GM23338 (cell line): ENCODE measurements around the gene DHX29. TPM values are rescaled to one million over a fixed set of nuclear protein-coding genes. Genes with fewer than 3 reads are reported as not detected.

ENCODE experiments used
- ATAC-seq: fragments of 200-7000 bp; cut with Tn5 transposase; 3 replicates; pipeline ENCODE4 v1.9.1; 2020
- DNase-seq: peaks from one replicate; pipeline ENCODE4 v3.0.0-alpha.2; 2015; ENCODE audit warnings: low spot score
- H2AFZ ChIP-seq: fragments of 200-600 bp; sonication (generic); 2 replicates; pipeline ENCODE4 v1.8.0; 2016; ENCODE audit warnings: antibody characterized with exemption, mild to moderate bottlenecking, moderate library complexity
- H3F3A ChIP-seq: fragments of 200-600 bp; sonication (generic); replicated peaks from 2 replicates; pipeline ENCODE4 v1.8.0; 2017; ENCODE audit warnings: antibody characterized with exemption, mixed run types, low read depth
- H3K27ac ChIP-seq: fragments of 200-600 bp; sonication (generic); 2 replicates; pipeline ENCODE4 v1.6.1; 2016; ENCODE audit warnings: low read depth
- H3K27me3 ChIP-seq: fragments of 200-600 bp; sonication (generic); 2 replicates; pipeline ENCODE4 v1.8.0; 2016; ENCODE audit warnings: mild to moderate bottlenecking, mixed run types, moderate library complexity; ENCODE audit not compliant: insufficient read depth
- H3K36me3 ChIP-seq: fragments of 200-600 bp; sonication (generic); 2 replicates; pipeline ENCODE4 v1.8.0; 2016; ENCODE audit warnings: mild to moderate bottlenecking; ENCODE audit not compliant: insufficient read depth
- H3K4me1 ChIP-seq: fragments of 200-600 bp; sonication (generic); 2 replicates; pipeline ENCODE4 v1.8.0; 2016; ENCODE audit warnings: mild to moderate bottlenecking, moderate library complexity; ENCODE audit not compliant: insufficient read depth
- H3K4me2 ChIP-seq: fragments of 200-600 bp; sonication (generic); 2 replicates; pipeline ENCODE4 v1.7.1; 2017; ENCODE audit warnings: mixed run types
- H3K4me3 ChIP-seq: fragments of 200-600 bp; sonication (generic); 2 replicates; pipeline ENCODE4 v1.6.1; 2016; ENCODE audit warnings: mixed run types
- H3K79me2 ChIP-seq: fragments of 200-600 bp; sonication (generic); replicated peaks from 2 replicates; pipeline ENCODE4 v1.8.0; 2017; ENCODE audit warnings: mild to moderate bottlenecking; ENCODE audit not compliant: insufficient read depth
- H3K9me2 ChIP-seq: fragments of 200-600 bp; sonication (generic); 2 replicates; pipeline ENCODE4 v1.8.0; 2017; ENCODE audit not compliant: insufficient read depth
- H4K20me1 ChIP-seq: fragments of 200-600 bp; sonication (generic); replicated peaks from 2 replicates; pipeline ENCODE4 v1.8.0; 2017; ENCODE audit warnings: mild to moderate bottlenecking; ENCODE audit not compliant: insufficient read depth
- H3K27ac Mint-ChIP-seq: 2 replicates; pipeline ENCODE4 v1.8.0; 2020; ENCODE audit warnings: inconsistent platforms, mild to moderate bottlenecking, moderate library complexity, mixed read lengths
- H3K27me3 Mint-ChIP-seq: 3 replicates; pipeline ENCODE4 v1.8.0; 2022; ENCODE audit warnings: low read depth, mild to moderate bottlenecking, moderate library complexity, mixed read lengths, inconsistent platforms; ENCODE audit not compliant: insufficient read depth, poor library complexity
- H3K36me3 Mint-ChIP-seq: 3 replicates; pipeline ENCODE4 v1.8.0; 2021; ENCODE audit warnings: low read depth, mild to moderate bottlenecking, inconsistent platforms, moderate library complexity, mixed read lengths
- H3K4me1 Mint-ChIP-seq: 3 replicates; pipeline ENCODE4 v1.8.0; 2020; ENCODE audit warnings: mild to moderate bottlenecking, inconsistent platforms, mixed read lengths
- H3K4me3 Mint-ChIP-seq: 3 replicates; pipeline ENCODE4 v1.8.0; 2021; ENCODE audit warnings: moderate library complexity, mild to moderate bottlenecking, inconsistent platforms, mixed read lengths
- H3K9me3 Mint-ChIP-seq: 3 replicates; pipeline ENCODE4 v1.8.0; 2020; ENCODE audit warnings: moderate library complexity, mild to moderate bottlenecking, inconsistent platforms, mixed read lengths
- CREB1 ChIP-seq: fragments of 250-450 bp; sonication (Bioruptor Pico); IDR thresholded peaks from 2 replicates; pipeline ENCODE4 v1.5.0; 2020; ENCODE audit warnings: low read depth, mild to moderate bottlenecking, moderate library complexity
- EZH2 ChIP-seq: fragments of 200-600 bp; sonication (generic); IDR thresholded peaks from one replicate; pipeline ENCODE4 v1.8.0; 2017; ENCODE audit warnings: antibody characterized with exemption, mild to moderate bottlenecking, low read depth; ENCODE audit not compliant: unreplicated experiment
- EZH2phosphoT487 ChIP-seq: fragments of 200-600 bp; sonication (generic); IDR thresholded peaks from one replicate; pipeline ENCODE4 v1.8.1; 2018; ENCODE audit warnings: antibody characterized with exemption; ENCODE audit not compliant: unreplicated experiment
- JUNB ChIP-seq: IDR thresholded peaks from one replicate; pipeline ENCODE4 v1.6.1; 2016; ENCODE audit warnings: antibody characterized with exemption; ENCODE audit not compliant: unreplicated experiment
- NANOG ChIP-seq: IDR thresholded peaks from 2 replicates; pipeline ENCODE4 v1.6.1; 2016; ENCODE audit warnings: antibody characterized with exemption, borderline replicate concordance
- POLR2AphosphoS5 ChIP-seq: IDR thresholded peaks from 2 replicates; pipeline ENCODE4 v1.6.1; 2016; ENCODE audit warnings: antibody characterized with exemption, low read depth
- STAT1 ChIP-seq: IDR thresholded peaks from one replicate; pipeline ENCODE4 v1.6.1; 2016; ENCODE audit warnings: antibody characterized with exemption; ENCODE audit not compliant: unreplicated experiment
- ZNF114 ChIP-seq: fragments of 250-450 bp; sonication (Bioruptor Pico); IDR thresholded peaks from 2 replicates; pipeline ENCODE4 v1.5.0; 2020; ENCODE audit warnings: mild to moderate bottlenecking, moderate library complexity
- ZNF331 ChIP-seq: fragments of 250-450 bp; sonication (Bioruptor Pico); IDR thresholded peaks from 2 replicates; pipeline ENCODE4 v1.5.0; 2020; ENCODE audit warnings: low read depth, mild to moderate bottlenecking, moderate library complexity
- polyA plus RNA-seq: library from polyadenylated mRNA; unstranded; fragments of >200 nt; fragmentation: Nextera tagmentation; extraction: Ambion mirVana; gene quantifications from 2 replicates; pipeline ENCODE4 v1.2.1, GENCODE V29; 2016
- total RNA-seq: library from RNA; depleted of rRNA; stranded (reverse); fragments of >200 nt; shearing (Covaris generic); gene quantifications from 2 replicates; pipeline ENCODE4 v1.2.3, GENCODE V29; 2014
- TF ChIP-seq, protein P1 (sequence below): IDR thresholded peaks from one replicate; pipeline ENCODE4 v1.6.1; 2018; ENCODE audit warnings: antibody characterized with exemption; ENCODE audit not compliant: unreplicated experiment
- TF ChIP-seq, protein P2 (sequence below): fragments of 250-450 bp; sonication (Bioruptor Pico); IDR thresholded peaks from 2 replicates; pipeline ENCODE4 v1.5.0; 2020; ENCODE audit warnings: mild to moderate bottlenecking, moderate library complexity
- TF ChIP-seq, protein P3 (sequence below): IDR thresholded peaks from 2 replicates; pipeline ENCODE4 v1.6.1; 2016; ENCODE audit warnings: antibody characterized with exemption
- TF ChIP-seq, protein P4 (sequence below), 2 experiments: fragments of 200-600 bp in 1 of 2; sonication (generic) in 1 of 2; conservative IDR thresholded peaks; 2 replicates each; pipeline versions ENCODE4 v1.5.1 to v1.6.1; 2016 to 2017; ENCODE audit warnings: antibody characterized with exemption in 2 of 2, low read depth in 2 of 2, mild to moderate bottlenecking in 2 of 2, moderate library complexity in 1 of 2

Gene DHX29
- total and polyA plus RNA-seq, 2 experiments from 2014 or later = 34.6 to 137 TPM

DNA sequence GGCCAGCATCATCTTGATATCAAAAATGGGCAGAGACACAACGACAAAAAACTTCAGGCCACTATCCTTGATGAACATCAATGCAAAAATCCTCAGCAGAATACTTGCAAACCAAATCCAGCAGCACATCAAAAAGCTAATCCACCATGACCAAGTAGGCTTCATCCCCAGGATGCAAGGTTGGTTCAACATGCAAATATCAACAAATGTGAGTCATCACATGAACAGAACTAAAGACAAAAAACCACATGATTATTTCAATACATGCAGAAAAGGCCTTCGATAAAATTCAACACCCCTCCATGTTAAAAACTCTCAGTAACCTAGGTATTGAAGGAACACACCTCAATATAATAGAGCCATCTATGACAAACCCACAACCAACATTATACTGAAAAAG, 8.8 kb upstream of the DHX29 start:
- no peak for ATAC-seq
- Histone ChIP-seq H4K20me1 (peaks cover 24% of the 10 kb centered on the region), H3K27me3 (no peaks in the 10 kb centered on the region), H3F3A (no peaks in the 10 kb centered on the region), H3K27ac (no peak overlapping the region), H3K4me3 (no peak overlapping the region), H3K9me2 (no peaks in the 10 kb centered on the region), H3K4me2 (no peak overlapping the region), H3K36me3 (no peaks in the 10 kb centered on the region), H2AFZ (no peak overlapping the region), H3K79me2 (peaks cover 100% of the 10 kb centered on the region), H3K4me1 (peaks cover 11% of the 10 kb centered on the region)
- no peaks in the 10 kb centered on the region for H3K9me3 Mint-ChIP-seq
- H3K4me3 Mint-ChIP-seq = no peak overlapping the region
- peaks cover 15% of the 10 kb centered on the region for H3K4me1 Mint-ChIP-seq
- no peak overlapping the region for H3K27ac Mint-ChIP-seq
- peaks cover 33% of the 10 kb centered on the region for H3K36me3 Mint-ChIP-seq
- no peaks in the 10 kb centered on the region for H3K27me3 Mint-ChIP-seq
- no peak for DNase-seq
- TF ChIP-seq NANOG (no peak), CREB1 (CRISPR knock-in tag) (no peak), POLR2AphosphoS5 (no peak), ZNF114 (no peak), EZH2 (no peak), STAT1 (no peak), JUNB (no peak), EZH2phosphoT487 (no peak), ZNF331 (CRISPR knock-in tag) (no peak)
- TF ChIP-seq, protein P1, sequence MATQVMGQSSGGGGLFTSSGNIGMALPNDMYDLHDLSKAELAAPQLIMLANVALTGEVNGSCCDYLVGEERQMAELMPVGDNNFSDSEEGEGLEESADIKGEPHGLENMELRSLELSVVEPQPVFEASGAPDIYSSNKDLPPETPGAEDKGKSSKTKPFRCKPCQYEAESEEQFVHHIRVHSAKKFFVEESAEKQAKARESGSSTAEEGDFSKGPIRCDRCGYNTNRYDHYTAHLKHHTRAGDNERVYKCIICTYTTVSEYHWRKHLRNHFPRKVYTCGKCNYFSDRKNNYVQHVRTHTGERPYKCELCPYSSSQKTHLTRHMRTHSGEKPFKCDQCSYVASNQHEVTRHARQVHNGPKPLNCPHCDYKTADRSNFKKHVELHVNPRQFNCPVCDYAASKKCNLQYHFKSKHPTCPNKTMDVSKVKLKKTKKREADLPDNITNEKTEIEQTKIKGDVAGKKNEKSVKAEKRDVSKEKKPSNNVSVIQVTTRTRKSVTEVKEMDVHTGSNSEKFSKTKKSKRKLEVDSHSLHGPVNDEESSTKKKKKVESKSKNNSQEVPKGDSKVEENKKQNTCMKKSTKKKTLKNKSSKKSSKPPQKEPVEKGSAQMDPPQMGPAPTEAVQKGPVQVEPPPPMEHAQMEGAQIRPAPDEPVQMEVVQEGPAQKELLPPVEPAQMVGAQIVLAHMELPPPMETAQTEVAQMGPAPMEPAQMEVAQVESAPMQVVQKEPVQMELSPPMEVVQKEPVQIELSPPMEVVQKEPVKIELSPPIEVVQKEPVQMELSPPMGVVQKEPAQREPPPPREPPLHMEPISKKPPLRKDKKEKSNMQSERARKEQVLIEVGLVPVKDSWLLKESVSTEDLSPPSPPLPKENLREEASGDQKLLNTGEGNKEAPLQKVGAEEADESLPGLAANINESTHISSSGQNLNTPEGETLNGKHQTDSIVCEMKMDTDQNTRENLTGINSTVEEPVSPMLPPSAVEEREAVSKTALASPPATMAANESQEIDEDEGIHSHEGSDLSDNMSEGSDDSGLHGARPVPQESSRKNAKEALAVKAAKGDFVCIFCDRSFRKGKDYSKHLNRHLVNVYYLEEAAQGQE = no peak
- TF ChIP-seq, protein P2, sequence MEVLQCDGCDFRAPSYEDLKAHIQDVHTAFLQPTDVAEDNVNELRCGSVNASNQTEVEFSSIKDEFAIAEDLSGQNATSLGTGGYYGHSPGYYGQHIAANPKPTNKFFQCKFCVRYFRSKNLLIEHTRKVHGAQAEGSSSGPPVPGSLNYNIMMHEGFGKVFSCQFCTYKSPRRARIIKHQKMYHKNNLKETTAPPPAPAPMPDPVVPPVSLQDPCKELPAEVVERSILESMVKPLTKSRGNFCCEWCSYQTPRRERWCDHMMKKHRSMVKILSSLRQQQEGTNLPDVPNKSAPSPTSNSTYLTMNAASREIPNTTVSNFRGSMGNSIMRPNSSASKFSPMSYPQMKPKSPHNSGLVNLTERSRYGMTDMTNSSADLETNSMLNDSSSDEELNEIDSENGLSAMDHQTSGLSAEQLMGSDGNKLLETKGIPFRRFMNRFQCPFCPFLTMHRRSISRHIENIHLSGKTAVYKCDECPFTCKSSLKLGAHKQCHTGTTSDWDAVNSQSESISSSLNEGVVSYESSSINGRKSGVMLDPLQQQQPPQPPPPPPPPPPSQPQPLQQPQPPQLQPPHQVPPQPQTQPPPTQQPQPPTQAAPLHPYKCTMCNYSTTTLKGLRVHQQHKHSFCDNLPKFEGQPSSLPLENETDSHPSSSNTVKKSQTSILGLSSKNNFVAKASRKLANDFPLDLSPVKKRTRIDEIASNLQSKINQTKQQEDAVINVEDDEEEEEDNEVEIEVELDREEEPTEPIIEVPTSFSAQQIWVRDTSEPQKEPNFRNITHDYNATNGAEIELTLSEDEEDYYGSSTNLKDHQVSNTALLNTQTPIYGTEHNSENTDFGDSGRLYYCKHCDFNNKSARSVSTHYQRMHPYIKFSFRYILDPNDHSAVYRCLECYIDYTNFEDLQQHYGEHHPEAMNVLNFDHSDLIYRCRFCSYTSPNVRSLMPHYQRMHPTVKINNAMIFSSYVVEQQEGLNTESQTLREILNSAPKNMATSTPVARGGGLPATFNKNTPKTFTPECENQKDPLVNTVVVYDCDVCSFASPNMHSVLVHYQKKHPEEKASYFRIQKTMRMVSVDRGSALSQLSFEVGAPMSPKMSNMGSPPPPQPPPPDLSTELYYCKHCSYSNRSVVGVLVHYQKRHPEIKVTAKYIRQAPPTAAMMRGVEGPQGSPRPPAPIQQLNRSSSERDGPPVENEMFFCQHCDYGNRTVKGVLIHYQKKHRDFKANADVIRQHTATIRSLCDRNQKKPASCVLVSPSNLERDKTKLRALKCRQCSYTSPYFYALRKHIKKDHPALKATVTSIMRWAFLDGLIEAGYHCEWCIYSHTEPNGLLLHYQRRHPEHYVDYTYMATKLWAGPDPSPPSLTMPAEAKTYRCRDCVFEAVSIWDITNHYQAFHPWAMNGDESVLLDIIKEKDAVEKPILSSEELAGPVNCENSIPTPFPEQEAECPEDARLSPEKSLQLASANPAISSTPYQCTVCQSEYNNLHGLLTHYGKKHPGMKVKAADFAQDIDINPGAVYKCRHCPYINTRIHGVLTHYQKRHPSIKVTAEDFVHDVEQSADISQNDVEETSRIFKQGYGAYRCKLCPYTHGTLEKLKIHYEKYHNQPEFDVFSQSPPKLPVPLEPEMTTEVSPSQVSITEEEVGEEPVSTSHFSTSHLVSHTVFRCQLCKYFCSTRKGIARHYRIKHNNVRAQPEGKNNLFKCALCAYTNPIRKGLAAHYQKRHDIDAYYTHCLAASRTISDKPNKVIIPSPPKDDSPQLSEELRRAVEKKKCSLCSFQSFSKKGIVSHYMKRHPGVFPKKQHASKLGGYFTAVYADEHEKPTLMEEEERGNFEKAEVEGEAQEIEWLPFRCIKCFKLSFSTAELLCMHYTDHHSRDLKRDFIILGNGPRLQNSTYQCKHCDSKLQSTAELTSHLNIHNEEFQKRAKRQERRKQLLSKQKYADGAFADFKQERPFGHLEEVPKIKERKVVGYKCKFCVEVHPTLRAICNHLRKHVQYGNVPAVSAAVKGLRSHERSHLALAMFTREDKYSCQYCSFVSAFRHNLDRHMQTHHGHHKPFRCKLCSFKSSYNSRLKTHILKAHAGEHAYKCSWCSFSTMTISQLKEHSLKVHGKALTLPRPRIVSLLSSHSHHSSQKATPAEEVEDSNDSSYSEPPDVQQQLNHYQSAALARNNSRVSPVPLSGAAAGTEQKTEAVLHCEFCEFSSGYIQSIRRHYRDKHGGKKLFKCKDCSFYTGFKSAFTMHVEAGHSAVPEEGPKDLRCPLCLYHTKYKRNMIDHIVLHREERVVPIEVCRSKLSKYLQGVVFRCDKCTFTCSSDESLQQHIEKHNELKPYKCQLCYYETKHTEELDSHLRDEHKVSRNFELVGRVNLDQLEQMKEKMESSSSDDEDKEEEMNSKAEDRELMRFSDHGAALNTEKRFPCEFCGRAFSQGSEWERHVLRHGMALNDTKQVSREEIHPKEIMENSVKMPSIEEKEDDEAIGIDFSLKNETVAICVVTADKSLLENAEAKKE = no peak
- TF ChIP-seq, protein P3, sequence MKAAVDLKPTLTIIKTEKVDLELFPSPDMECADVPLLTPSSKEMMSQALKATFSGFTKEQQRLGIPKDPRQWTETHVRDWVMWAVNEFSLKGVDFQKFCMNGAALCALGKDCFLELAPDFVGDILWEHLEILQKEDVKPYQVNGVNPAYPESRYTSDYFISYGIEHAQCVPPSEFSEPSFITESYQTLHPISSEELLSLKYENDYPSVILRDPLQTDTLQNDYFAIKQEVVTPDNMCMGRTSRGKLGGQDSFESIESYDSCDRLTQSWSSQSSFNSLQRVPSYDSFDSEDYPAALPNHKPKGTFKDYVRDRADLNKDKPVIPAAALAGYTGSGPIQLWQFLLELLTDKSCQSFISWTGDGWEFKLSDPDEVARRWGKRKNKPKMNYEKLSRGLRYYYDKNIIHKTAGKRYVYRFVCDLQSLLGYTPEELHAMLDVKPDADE = no peak
- TF ChIP-seq, protein P4, sequence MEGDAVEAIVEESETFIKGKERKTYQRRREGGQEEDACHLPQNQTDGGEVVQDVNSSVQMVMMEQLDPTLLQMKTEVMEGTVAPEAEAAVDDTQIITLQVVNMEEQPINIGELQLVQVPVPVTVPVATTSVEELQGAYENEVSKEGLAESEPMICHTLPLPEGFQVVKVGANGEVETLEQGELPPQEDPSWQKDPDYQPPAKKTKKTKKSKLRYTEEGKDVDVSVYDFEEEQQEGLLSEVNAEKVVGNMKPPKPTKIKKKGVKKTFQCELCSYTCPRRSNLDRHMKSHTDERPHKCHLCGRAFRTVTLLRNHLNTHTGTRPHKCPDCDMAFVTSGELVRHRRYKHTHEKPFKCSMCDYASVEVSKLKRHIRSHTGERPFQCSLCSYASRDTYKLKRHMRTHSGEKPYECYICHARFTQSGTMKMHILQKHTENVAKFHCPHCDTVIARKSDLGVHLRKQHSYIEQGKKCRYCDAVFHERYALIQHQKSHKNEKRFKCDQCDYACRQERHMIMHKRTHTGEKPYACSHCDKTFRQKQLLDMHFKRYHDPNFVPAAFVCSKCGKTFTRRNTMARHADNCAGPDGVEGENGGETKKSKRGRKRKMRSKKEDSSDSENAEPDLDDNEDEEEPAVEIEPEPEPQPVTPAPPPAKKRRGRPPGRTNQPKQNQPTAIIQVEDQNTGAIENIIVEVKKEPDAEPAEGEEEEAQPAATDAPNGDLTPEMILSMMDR (conservative IDR thresholded peaks at IDR 0.05; ENCODE audit: low read depth in 2 of 2) = no peak
